HEK293T (cell line): ENCODE data around the gene TMEM61.

Experiments
- CTCF ChIA-PET: fragments of 350-600 bp; formaldehyde crosslinking; extraction: SDS; loops from one replicate; lab custom pipeline; 2021; ENCODE audit warnings: antibody characterized with exemption, inconsistent platforms; lab: Yijun Ruan, JAX
- POLR2A ChIA-PET: fragments of 350-600 bp; formaldehyde crosslinking; extraction: SDS; loops from one replicate; lab custom pipeline; 2020; ENCODE audit warnings: antibody characterized with exemption, inconsistent platforms; lab: Yijun Ruan, JAX
- DNase-seq: peaks from one replicate; pipeline ENCODE4 v3.0.0; 2012; ENCODE audit warnings: mixed read lengths; ENCODE audit errors: extremely low spot score
- ARNT ChIP-seq: fragments of 450-650 bp; IDR thresholded peaks from 2 replicates; pipeline ENCODE4 v1.6.1; 2017; ENCODE audit warnings: mild to moderate bottlenecking
- BHLHE40 ChIP-seq: fragments of 450-650 bp; IDR thresholded peaks from 2 replicates; pipeline ENCODE4 v1.6.1; 2016; ENCODE audit warnings: mild to moderate bottlenecking, moderate library complexity, borderline replicate concordance
- CTBP1 ChIP-seq: fragments of 450-650 bp; IDR thresholded peaks from 2 replicates; pipeline ENCODE4 v1.6.1; 2016; ENCODE audit warnings: borderline replicate concordance
- ELF4 ChIP-seq: fragments of 450-650 bp; IDR thresholded peaks from 2 replicates; pipeline ENCODE4 v1.6.1; 2017; ENCODE audit warnings: antibody characterized with exemption
- FOXA1 ChIP-seq: fragments of 450-650 bp; IDR thresholded peaks from 2 replicates; pipeline ENCODE4 v1.6.1; 2016; ENCODE audit warnings: mild to moderate bottlenecking
- FOXK2 ChIP-seq: fragments of 450-650 bp; IDR thresholded peaks from 2 replicates; pipeline ENCODE4 v1.6.1; 2016; ENCODE audit warnings: mild to moderate bottlenecking
- FOXM1 ChIP-seq: fragments of 450-650 bp; IDR thresholded peaks from 2 replicates; pipeline ENCODE4 v1.6.1; 2017; ENCODE audit warnings: mild to moderate bottlenecking, borderline replicate concordance
- HDGF ChIP-seq: fragments of 450-650 bp; IDR thresholded peaks from 2 replicates; pipeline ENCODE4 v1.6.1; 2017; ENCODE audit warnings: antibody characterized with exemption, borderline replicate concordance
- L3MBTL2 ChIP-seq: fragments of 450-650 bp; conservative IDR thresholded peaks from 2 replicates; pipeline ENCODE4 v1.6.1; 2016; ENCODE audit warnings: mild to moderate bottlenecking
- LEF1 ChIP-seq: fragments of 450-650 bp; IDR thresholded peaks from 2 replicates; pipeline ENCODE4 v1.6.1; 2017; ENCODE audit warnings: mild to moderate bottlenecking, borderline replicate concordance
- NFRKB ChIP-seq: fragments of 450-650 bp; IDR thresholded peaks from 2 replicates; pipeline ENCODE4 v1.6.1; 2016; ENCODE audit warnings: mild to moderate bottlenecking, moderate library complexity
- SP1 ChIP-seq: fragments of 450-650 bp; IDR thresholded peaks from 2 replicates; pipeline ENCODE4 v1.6.1; 2017
- SUZ12 ChIP-seq: fragments of 450-650 bp; IDR thresholded peaks from 2 replicates; pipeline ENCODE4 v1.6.1; 2016; ENCODE audit warnings: mild to moderate bottlenecking
- TARDBP ChIP-seq: fragments of 450-650 bp; IDR thresholded peaks from 2 replicates; pipeline ENCODE4 v1.6.1; 2016
- ZNF384 ChIP-seq: fragments of 450-650 bp; IDR thresholded peaks from 2 replicates; pipeline ENCODE4 v1.6.1; 2016
- TF ChIP-seq, protein P1 (sequence below): fragments of 450-650 bp; IDR thresholded peaks from 2 replicates; pipeline ENCODE4 v1.6.1; 2016

Gene TMEM61

GRCh38 chr1:54993140-54993539 lies 12.7 kb downstream of the TMEM61 start:
- TF ChIP-seq CTBP1 (no peak), BHLHE40 (no peak), NFRKB (no peak), SP1 (no peak)
- TF ChIP-seq, protein P1, sequence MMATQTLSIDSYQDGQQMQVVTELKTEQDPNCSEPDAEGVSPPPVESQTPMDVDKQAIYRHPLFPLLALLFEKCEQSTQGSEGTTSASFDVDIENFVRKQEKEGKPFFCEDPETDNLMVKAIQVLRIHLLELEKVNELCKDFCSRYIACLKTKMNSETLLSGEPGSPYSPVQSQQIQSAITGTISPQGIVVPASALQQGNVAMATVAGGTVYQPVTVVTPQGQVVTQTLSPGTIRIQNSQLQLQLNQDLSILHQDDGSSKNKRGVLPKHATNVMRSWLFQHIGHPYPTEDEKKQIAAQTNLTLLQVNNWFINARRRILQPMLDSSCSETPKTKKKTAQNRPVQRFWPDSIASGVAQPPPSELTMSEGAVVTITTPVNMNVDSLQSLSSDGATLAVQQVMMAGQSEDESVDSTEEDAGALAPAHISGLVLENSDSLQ = no peak
- CTCF ChIA-PET = interaction anchor here (0.5 to 1.7 kb wide), 3 partner anchors 43 to 404 kb away, joined by 3 to 9 read pairs (median 7); no protein-coding TSS in a partner anchor
- POLR2A ChIA-PET = no interaction called here
- no peak for DNase-seq

DNA sequence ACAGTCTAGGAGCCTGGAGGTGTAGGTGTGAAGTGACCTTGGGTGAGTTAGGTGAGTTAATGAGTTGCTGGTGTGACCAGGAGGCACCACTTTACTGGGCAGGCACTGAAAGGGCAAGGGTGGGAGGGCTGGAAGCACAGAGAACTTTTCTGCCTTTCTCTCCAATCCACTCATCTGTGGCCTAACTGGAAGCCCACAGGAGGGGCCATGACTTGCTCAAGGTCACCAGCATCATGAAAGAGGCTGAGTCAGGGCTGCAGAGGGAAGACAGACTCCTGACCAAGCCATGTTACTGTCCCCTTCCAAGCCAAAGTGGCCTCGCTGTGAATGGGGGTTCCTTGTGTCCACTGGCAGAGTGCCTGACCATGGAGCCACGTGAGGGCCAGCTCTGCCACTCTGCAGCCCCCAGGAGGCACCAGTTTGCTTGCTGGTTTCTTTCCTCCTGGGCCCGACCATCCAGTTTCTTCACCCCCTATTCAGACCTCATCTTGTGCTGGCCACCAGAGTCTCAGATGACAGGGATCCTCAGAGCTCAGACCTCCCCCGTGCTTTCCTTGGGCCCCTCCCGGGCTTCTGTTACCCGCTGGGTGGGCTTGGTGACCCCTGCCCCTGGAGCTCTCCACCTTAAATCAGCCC lies 14.0 kb downstream of the TMEM61 start:
- DNase-seq = no peak
- ChIA-PET POLR2A (no interaction called here), CTCF (interaction anchor here (1.5 to 3.4 kb wide), 2 partner anchors 44 to 49 kb away, joined by 5 to 45 read pairs; no protein-coding TSS in a partner anchor)
- no peak for TF ChIP-seq FOXK2
- TF ChIP-seq ARNT = no peak
- no peak for TF ChIP-seq HDGF
- TF ChIP-seq TARDBP = no peak
- no peak for TF ChIP-seq FOXM1
- TF ChIP-seq CTBP1 = no peak
- TF ChIP-seq L3MBTL2 = no peak
- no peak for TF ChIP-seq ELF4
- TF ChIP-seq LEF1 = no peak
- no peak for TF ChIP-seq BHLHE40
- TF ChIP-seq, protein P1 = no peak
- TF ChIP-seq ZNF384 = no peak

- CTCF ChIA-PET = interaction anchor here (1.3 to 3.4 kb wide), 3 partner anchors 27 to 49 kb away, joined by 5 to 45 read pairs (median 7); no protein-coding TSS in a partner anchor
- TF ChIP-seq ZNF384 (no peak), BHLHE40 (no peak), SUZ12 (no peak), TARDBP (no peak)
- no peak for DNase-seq
- POLR2A ChIA-PET = no interaction called here
Observed at GRCh38 chr1:54995013-54995760, 14.8 kb downstream of the TMEM61 start.

GRCh38 chr1:54995835-54996234 lies 15.4 kb downstream of the TMEM61 start:
- ChIA-PET POLR2A (no interaction called here), CTCF (interaction anchor here (0.5 to 3.4 kb wide), 10 partner anchors 10 to 174 kb away, joined by 3 to 45 read pairs (median 4); no protein-coding TSS in a partner anchor)

DNA sequence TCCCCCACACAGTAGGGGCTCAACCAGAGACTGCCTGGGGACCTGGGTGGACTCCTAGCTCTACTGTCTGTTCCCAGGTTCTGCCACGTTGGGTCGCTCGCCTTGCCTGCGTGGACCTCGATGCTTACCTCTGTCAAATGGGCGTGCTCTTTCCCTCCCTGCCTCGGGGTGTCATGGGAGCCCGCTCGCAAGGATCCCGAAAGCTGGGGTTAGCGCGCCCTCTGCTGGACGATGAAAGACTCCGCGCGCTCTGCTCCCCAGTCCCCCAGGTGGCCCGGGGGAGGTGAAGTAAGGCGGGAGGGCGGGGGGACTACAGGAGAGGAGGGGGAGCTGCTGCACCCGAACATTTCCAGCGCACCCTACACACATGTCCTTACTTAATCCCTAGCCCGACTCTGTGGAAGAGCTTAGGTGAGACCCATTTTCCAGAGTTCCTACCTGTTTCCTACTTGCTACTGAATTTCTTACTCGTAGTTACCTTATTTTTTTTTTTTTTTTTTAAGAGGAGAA lies 16.0 kb downstream of the TMEM61 start:
- ChIA-PET POLR2A (no interaction called here), CTCF (interaction anchor here (0.5 to 3.4 kb wide), 15 partner anchors 10 to 175 kb away, joined by 3 to 45 read pairs (median 3); no protein-coding TSS in a partner anchor)
- DNase-seq = peak; percentile 97
- no peak for TF ChIP-seq LEF1
- no peak for TF ChIP-seq ZNF384
- no peak for TF ChIP-seq ELF4
- no peak for TF ChIP-seq FOXK2
- no peak for TF ChIP-seq TARDBP
- no peak for TF ChIP-seq BHLHE40
- TF ChIP-seq, protein P1 = no peak
- peak; percentile 64 for TF ChIP-seq L3MBTL2
- no peak for TF ChIP-seq SP1

More at GRCh38 chr1:54995835-54996234, 15.4 kb downstream of the TMEM61 start:
- DNase-seq = no peak
- TF ChIP-seq ZNF384 = no peak
- TF ChIP-seq CTBP1 = no peak
- no peak for TF ChIP-seq LEF1
- no peak for TF ChIP-seq FOXK2
- no peak for TF ChIP-seq NFRKB
- no peak for TF ChIP-seq FOXA1
- no peak for TF ChIP-seq ELF4
- no peak for TF ChIP-seq HDGF
- TF ChIP-seq, protein P1 = no peak
- TF ChIP-seq SUZ12 = no peak
- no peak for TF ChIP-seq FOXM1
- TF ChIP-seq TARDBP = no peak
- no peak for TF ChIP-seq BHLHE40
- no peak for TF ChIP-seq ARNT
- no peak for TF ChIP-seq L3MBTL2
- no peak for TF ChIP-seq SP1
